PC-9 (cell line): ENCODE data around the gene ABHD3. TPM values are rescaled to one million over a fixed set of nuclear protein-coding genes. Genes with fewer than 3 reads are reported as not detected.
"Not testable (repeated sequence)": the region's sequence is repeated elsewhere in the genome, so short reads cannot be mapped to it uniquely, and the experiment has no call there.

ENCODE experiments used
- BruUV-seq: library from RNA; stranded (reverse); fragments of 400-500 nt; replicated peaks from 2 replicates; lab custom pipeline; 2021; lab: Mats Ljungman, UMichigan
- CTCF ChIA-PET: fragments of 300-600 bp; sonication (Branson Sonifier 250); formaldehyde crosslinking; loops from one replicate; lab custom pipeline; 2022; ENCODE audit warnings: antibody characterized with exemption; lab: Charles Lee
- POLR2A ChIA-PET: fragments of 300-600 bp; sonication (Branson Sonifier 250); formaldehyde crosslinking; loops from one replicate; lab custom pipeline; 2022; ENCODE audit warnings: antibody characterized with exemption; ENCODE audit not compliant: unreplicated experiment; lab: Charles Lee
- DNase-seq, 2 experiments: peaks; one replicate each; pipeline versions ENCODE4 v3.0.0 to v3.0.0-alpha.2; 2015 to 2022; ENCODE audit warnings: mixed read lengths in 1 of 2
- H2AFZ ChIP-seq: fragments of 200-600 bp; sonication (generic); 2 replicates; pipeline ENCODE4 v1.8.1; 2017; ENCODE audit warnings: antibody characterized with exemption
- H3F3A ChIP-seq: fragments of 200-600 bp; sonication (generic); 2 replicates; pipeline ENCODE4 v1.8.1; 2017; ENCODE audit warnings: antibody characterized with exemption, mild to moderate bottlenecking, low read depth; ENCODE audit not compliant: insufficient read depth
- H3K27ac ChIP-seq: fragments of 200-600 bp; sonication (generic); 2 replicates; pipeline ENCODE4 v1.6.1; 2016; ENCODE audit warnings: mixed run types
- H3K27me3 ChIP-seq: fragments of 200-600 bp; sonication (generic); 2 replicates; pipeline ENCODE4 v1.6.1; 2016; ENCODE audit warnings: low read depth, mixed run types; ENCODE audit not compliant: insufficient read depth
- H3K36me3 ChIP-seq: fragments of 200-600 bp; sonication (generic); 2 replicates; pipeline ENCODE4 v1.6.1; 2016; ENCODE audit warnings: low read depth, mixed run types
- H3K4me1 ChIP-seq: fragments of 200-600 bp; sonication (generic); replicated peaks from 2 replicates; pipeline ENCODE4 v1.6.1; 2016; ENCODE audit warnings: mixed run types; ENCODE audit not compliant: insufficient read depth
- H3K4me2 ChIP-seq: fragments of 200-600 bp; sonication (generic); 2 replicates; pipeline ENCODE4 v1.6.1; 2017; ENCODE audit warnings: mixed run types
- H3K4me3 ChIP-seq: fragments of 200-600 bp; sonication (generic); 2 replicates; pipeline ENCODE4 v1.6.1; 2016; ENCODE audit warnings: mixed run types
- H3K79me2 ChIP-seq: fragments of 200-600 bp; sonication (generic); 2 replicates; pipeline ENCODE4 v1.6.1; 2017; ENCODE audit warnings: low read depth, mixed run types
- H3K9me2 ChIP-seq: fragments of 200-600 bp; sonication (generic); 2 replicates; pipeline ENCODE4 v1.8.1; 2017; ENCODE audit warnings: mild to moderate bottlenecking; ENCODE audit not compliant: insufficient read depth
- H3K9me3 ChIP-seq: fragments of 200-600 bp; sonication (generic); 2 replicates; pipeline ENCODE4 v1.8.1; 2016; ENCODE audit warnings: low read depth; ENCODE audit not compliant: insufficient read depth
- H4K20me1 ChIP-seq: fragments of 200-600 bp; sonication (generic); 2 replicates; pipeline ENCODE4 v1.8.1; 2017; ENCODE audit not compliant: insufficient read depth
- CTCF ChIP-seq: fragments of 200-600 bp; sonication (generic); conservative IDR thresholded peaks from 2 replicates; pipeline ENCODE4 v1.6.1; 2017; ENCODE audit warnings: mixed run types, antibody characterized with exemption, mild to moderate bottlenecking, moderate library complexity
- EZH2 ChIP-seq: fragments of 200-600 bp; sonication (generic); IDR thresholded peaks from 2 replicates; pipeline ENCODE4 v1.8.0; 2017; ENCODE audit warnings: antibody characterized with exemption, low read depth
- intact Hi-C: fragments of 100-400 bp; cut with micrococcal nuclease; formaldehyde crosslinking; loops from one replicate; pipeline ENCODE4 v1.10.0; 2022; ENCODE audit not compliant: unreplicated experiment
- total RNA-seq: library from RNA; stranded (reverse); gene quantifications from 2 replicates; pipeline ENCODE4 v1.2.3, GENCODE V29; 2021

ABHD3 gene
- total RNA-seq, 1 experiment from 2014 or later: 33.7 TPM

- intact Hi-C loops: loop anchor here (10.0 kb wide), 1 partner anchor 66 kb away; the partner anchor contains the start of gene MIB1
- TF ChIP-seq EZH2: no peak
- TF ChIP-seq CTCF: no peak
- no peak for DNase-seq
- H2AFZ ChIP-seq: no peak overlapping the region
- H3F3A ChIP-seq: peaks cover 4% of the 10 kb centered on the region; the same call in 1 of the 2 replicates
- H3K4me2 ChIP-seq: no peak overlapping the region
- H3K27ac ChIP-seq: peak overlapping the region; percentile 41
- no peaks in the 10 kb centered on the region for H3K36me3 ChIP-seq
- CTCF ChIA-PET: no interaction called here
- no peaks in the 10 kb centered on the region for H4K20me1 ChIP-seq
- peaks cover 19% of the 10 kb centered on the region for H3K4me1 ChIP-seq
- no TSS peak for BruUV-seq
- H3K9me3 ChIP-seq: no peaks in the 10 kb centered on the region
- no peaks in the 10 kb centered on the region for H3K9me2 ChIP-seq
- POLR2A ChIA-PET: no interaction called here
- no peaks in the 10 kb centered on the region for H3K27me3 ChIP-seq
- no peaks in the 10 kb centered on the region for H3K79me2 ChIP-seq
- H3K4me3 ChIP-seq: no peak overlapping the region
These were observed 25.7 kb downstream of the ABHD3 start for GRCh38 chr18:21678859-21679258.

- H4K20me1 ChIP-seq, H2AFZ ChIP-seq, H3K36me3 ChIP-seq, H3K4me3 ChIP-seq, H3K27me3 ChIP-seq, BruUV-seq, H3K79me2 ChIP-seq, H3K9me2 ChIP-seq, H3K9me3 ChIP-seq, CTCF ChIA-PET: not testable (repeated sequence)
- H3K4me1 ChIP-seq: peaks cover 53% of the 10 kb centered on the region
- POLR2A ChIA-PET: interaction anchor here (0.6 kb wide), 1 partner anchor 161 kb away, joined by 4 read pairs; no protein-coding TSS in a partner anchor
- 0 out of 2 replicates have a peak overlapping the region, but pooled peaks have one; percentile 0 for H3K4me2 ChIP-seq
- peak overlapping the region; percentile 58 for H3K27ac ChIP-seq
- intact Hi-C loops: loop anchor here (10.0 kb wide), 1 partner anchor 69 kb away; the partner anchor contains the start of gene MIB1
- DNase-seq: peak; percentile 61 to 67
- H3F3A ChIP-seq: peaks cover 23% of the 10 kb centered on the region
These were observed 29.2 kb downstream of the ABHD3 start for GRCh38 chr18:21675354-21675753.

- Histone ChIP-seq H3K4me3 (no peak overlapping the region), H2AFZ (no peak overlapping the region)
These were observed 31.9 kb downstream of the ABHD3 start for GRCh38 chr18:21672521-21673267.

More at GRCh38 chr18:21672521-21673267, 31.9 kb downstream of the ABHD3 start:
- Histone ChIP-seq H3K4me2 (peak overlapping the region; percentile 57), H3K4me1 (peaks cover 79% of the 10 kb centered on the region), H3K9me3 (no peaks in the 10 kb centered on the region; the same call in 1 of the 2 replicates), H3K27ac (peak overlapping the region; percentile 91), H3K9me2 (no peaks in the 10 kb centered on the region), H4K20me1 (no peaks in the 10 kb centered on the region), H3K27me3 (no peaks in the 10 kb centered on the region), H3K79me2 (no peaks in the 10 kb centered on the region), H3F3A (peaks cover 47% of the 10 kb centered on the region), H3K36me3 (no peaks in the 10 kb centered on the region)
- TF ChIP-seq EZH2 (no peak), CTCF (no peak)
- no TSS peak for BruUV-seq
- intact Hi-C loops: loop anchor here (10.0 kb wide), 1 partner anchor 72 kb away; the partner anchor contains the start of gene MIB1
- CTCF ChIA-PET: no interaction called here
- POLR2A ChIA-PET: interaction anchor here (0.7 kb wide), 1 partner anchor 32 kb away, joined by 3 read pairs; no protein-coding TSS in a partner anchor
- DNase-seq: peak; percentile 62 to 94
